Epithelial cell of proximal tubule (primary cell): ENCODE results near the gene RPE. TPM values are rescaled to one million over a fixed set of nuclear protein-coding genes. Genes with fewer than 3 reads are reported as not detected.

Experiments used
- DNase-seq: peaks from one replicate; pipeline ENCODE4 v3.0.0-alpha.2; 2011; ENCODE audit warnings: low read depth
- H3K4me3 ChIP-seq: 2 replicates; pipeline ENCODE4 v1.5.1; 2011; ENCODE audit warnings: low read depth, mild to moderate bottlenecking, low read length
- total RNA-seq: library from RNA; depleted of rRNA; stranded (reverse); fragments of >200 nt; gene quantifications from 2 replicates; pipeline ENCODE4 v1.2.3, GENCODE V29; 2015
- TF ChIP-seq, protein P1 (sequence below): conservative IDR thresholded peaks from 2 replicates; pipeline ENCODE4 v1.5.1; 2012; ENCODE audit warnings: low read depth, mild to moderate bottlenecking, low read length

Gene RPE
- total RNA-seq, result 57.7 and 84.0 TPM in 2 replicates

DNA sequence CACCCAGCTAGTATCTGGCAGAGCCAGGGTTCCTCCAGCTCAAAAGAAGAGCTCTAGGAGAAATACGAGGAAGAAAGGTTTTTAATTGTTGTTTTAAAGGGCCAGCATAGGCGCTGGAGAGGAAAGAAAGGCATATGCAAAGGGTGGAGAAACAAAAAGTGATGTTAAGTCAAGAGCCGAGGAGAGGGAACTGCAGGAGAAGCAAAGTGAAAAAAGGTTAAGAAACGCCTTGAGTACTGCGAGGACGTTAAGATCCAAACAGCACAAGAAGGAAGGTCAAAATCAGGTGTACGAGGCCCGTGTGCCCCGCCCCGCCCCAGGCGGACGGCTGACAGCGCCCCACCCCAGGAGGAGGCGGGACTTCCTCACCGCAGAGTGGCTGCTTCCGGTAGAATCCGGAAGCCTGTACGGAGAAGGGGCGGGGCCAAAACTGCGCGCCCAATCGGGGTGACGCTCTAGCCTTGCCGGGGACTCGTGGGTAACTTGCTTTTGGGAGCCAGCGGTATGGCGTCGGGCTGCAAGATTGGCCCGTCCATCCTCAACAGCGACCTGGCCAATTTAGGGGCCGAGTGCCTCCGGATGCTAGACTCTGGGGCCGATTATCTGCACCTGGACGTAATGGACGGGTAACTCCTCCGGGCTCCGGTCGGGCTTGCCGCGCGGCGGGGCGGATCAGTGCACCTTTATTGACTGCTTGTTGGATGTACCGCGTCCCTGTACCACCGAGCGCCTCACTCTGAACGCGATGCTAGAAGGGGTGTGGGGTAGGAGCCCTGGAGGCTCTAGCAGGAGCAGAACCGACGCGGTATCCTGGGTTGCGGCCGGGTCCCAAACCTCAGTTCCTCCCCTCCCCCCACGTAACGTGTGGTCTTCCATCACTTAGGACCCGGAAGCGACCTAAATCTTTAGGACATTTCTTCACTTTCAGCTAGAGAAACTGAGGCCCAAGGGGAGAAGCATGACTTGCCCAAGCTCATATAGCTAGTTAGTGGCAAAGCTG is at the start of gene RPE:
TSS of gene RPE (plus strand) at position 481 of the 1,000 bp plus-strand sequence. CDS start at position 505, 24 bp downstream.
- TF ChIP-seq, protein P1, sequence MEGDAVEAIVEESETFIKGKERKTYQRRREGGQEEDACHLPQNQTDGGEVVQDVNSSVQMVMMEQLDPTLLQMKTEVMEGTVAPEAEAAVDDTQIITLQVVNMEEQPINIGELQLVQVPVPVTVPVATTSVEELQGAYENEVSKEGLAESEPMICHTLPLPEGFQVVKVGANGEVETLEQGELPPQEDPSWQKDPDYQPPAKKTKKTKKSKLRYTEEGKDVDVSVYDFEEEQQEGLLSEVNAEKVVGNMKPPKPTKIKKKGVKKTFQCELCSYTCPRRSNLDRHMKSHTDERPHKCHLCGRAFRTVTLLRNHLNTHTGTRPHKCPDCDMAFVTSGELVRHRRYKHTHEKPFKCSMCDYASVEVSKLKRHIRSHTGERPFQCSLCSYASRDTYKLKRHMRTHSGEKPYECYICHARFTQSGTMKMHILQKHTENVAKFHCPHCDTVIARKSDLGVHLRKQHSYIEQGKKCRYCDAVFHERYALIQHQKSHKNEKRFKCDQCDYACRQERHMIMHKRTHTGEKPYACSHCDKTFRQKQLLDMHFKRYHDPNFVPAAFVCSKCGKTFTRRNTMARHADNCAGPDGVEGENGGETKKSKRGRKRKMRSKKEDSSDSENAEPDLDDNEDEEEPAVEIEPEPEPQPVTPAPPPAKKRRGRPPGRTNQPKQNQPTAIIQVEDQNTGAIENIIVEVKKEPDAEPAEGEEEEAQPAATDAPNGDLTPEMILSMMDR, result no peak
- peak within 1 kb of the TSS; percentile 92 for H3K4me3 ChIP-seq
- DNase-seq, result peak; percentile 31

- TF ChIP-seq, protein P1, result no peak
- DNase-seq, result no peak
- no peak overlapping the region for H3K4me3 ChIP-seq
Measured at GRCh38 chr2:209956271-209956670, 46.2 kb upstream of the RPE start.

DNA sequence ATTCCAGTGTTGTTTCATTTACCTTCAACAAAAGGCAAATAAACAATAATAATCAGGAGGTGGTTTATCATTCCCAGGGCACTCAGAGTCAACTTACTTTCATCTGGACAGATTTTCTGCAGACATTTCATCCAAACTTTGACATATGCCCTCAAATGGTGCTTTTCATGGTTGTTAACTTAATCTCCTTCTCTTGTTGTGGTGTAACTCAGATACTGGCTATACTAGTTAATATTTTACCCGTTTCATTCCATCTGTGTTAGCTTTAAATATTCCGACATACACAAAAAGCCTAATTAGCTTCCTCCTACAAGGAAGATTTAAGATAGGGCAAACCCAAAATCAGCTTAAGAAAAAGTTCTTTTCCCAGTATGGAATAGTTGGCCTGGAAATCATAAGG is 44.4 kb upstream of the RPE start:
- DNase-seq, result no peak
- no peak overlapping the region for H3K4me3 ChIP-seq
- TF ChIP-seq, protein P1, result no peak

DNA sequence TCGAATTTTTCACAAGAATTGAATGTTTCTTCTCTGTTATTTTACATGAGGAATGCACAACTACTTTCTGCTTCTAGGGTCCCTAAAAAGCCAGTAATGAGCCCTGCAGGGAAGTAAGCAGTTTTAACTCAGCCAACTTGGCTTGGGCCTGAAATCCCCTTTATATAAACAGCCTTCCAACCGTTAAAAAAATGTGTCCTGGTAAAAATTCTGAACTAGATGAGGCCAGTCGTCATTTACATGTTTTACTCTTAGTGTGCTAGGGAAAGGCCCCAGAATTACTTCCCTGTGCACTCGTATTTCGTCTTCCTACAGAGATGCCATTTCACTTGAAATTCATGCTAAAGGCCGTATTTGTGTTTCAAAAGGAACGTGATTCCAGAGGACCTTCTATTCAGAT is 42.4 kb upstream of the RPE start:
- DNase-seq, result no peak
- TF ChIP-seq, protein P1, result no peak
- H3K4me3 ChIP-seq, result no peak overlapping the region

DNA sequence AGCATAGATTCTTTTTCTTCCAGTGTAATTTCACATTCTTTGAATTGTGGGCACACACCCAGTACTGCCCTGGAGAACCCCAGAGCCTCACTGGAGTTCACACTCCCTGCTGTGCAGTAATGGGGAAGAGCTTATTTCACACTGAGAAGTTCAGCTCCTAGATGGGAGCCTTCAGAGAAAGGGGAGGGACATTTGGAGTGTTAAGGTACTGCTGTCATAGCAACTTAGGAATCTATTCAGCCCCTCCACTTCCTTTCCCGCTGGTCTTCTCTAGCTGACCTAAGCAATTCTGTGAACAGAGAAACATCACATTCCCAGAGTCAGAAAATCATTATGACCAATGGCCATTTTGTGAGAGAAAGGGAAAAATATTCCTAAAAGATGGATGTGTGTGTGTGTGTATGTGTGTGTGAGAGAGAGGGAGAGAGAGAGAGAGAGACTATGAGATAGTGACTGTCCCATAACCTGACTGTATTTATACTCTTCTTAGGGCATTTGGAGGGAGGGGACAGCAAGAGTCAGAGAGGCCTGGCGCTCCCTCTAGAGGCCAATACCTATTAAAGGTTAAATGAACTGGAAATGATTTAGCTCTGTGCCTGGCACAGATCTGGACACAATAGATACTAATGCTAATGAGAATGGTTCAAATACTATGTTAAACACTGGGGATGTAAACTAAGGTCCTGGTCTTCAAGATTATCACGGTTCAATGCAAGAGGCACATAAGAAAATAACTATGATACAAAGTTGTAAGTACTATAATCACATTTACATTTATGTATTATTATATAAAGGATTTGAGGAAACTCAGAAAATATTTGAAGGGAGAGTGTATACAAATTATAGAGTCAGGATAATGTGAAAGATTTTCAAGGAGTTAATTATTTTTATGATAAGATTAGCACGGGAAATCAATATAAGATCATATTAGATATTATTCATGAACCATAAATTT is 41.5 kb upstream of the RPE start:
- DNase-seq, result no peak
- H3K4me3 ChIP-seq, result no peak overlapping the region
- TF ChIP-seq, protein P1, result peak; percentile 86

GRCh38 chr2:209965723-209966122 is 36.7 kb upstream of the RPE start:
- no peak for DNase-seq
- TF ChIP-seq, protein P1, result no peak

More at GRCh38 chr2:209965723-209966122, 36.7 kb upstream of the RPE start:
- no peak overlapping the region for H3K4me3 ChIP-seq
